B cell (primary cell): Measurements from ENCODE around the gene TNFRSF17. TPM values are rescaled to one million over a fixed set of nuclear protein-coding genes. Genes with fewer than 3 reads are reported as not detected.

ENCODE experiments used
- ATAC-seq: fragments of 200-7000 bp; cut with Tn5 transposase; one replicate; pipeline ENCODE4 v1.10.0; 2021; ENCODE audit warnings: low read depth, mild to moderate bottlenecking, moderate number of reproducible peaks, moderate library complexity
- CTCF ChIA-PET: fragments of 350-600 bp; sonication (Branson Sonifier 250); formaldehyde crosslinking; loops from one replicate; lab custom pipeline; 2021; ENCODE audit warnings: antibody characterized with exemption, inconsistent platforms; lab: Charles Lee
- POLR2A ChIA-PET: fragments of 350-600 bp; sonication (Branson Sonifier 250); formaldehyde crosslinking; loops from one replicate; lab custom pipeline; 2021; ENCODE audit warnings: antibody characterized with exemption; lab: Charles Lee
- DNase-seq: peaks from one replicate; pipeline ENCODE4 v3.0.0; 2013
- H2AFZ ChIP-seq: 2 replicates; pipeline ENCODE4 v1.6.1; 2012; ENCODE audit warnings: mild to moderate bottlenecking, low read depth, low read length; ENCODE audit not compliant: insufficient read depth, poor library complexity, severe bottlenecking
- H3K27ac ChIP-seq, 2 donors: 1 replicate in 1 of 2; 2 replicates in 1 of 2; pipeline ENCODE4 v1.5.1; 2012 to 2013; ENCODE audit warnings: low read length in 2 of 2, mild to moderate bottlenecking in 2 of 2, moderate library complexity in 1 of 2
- H3K27me3 ChIP-seq, 4 experiments: fragments of 200-600 bp in 1 of 4; sonication (generic) in 1 of 4; replicated peaks in 1 of 4; 1 replicate in 2 of 4; 2 replicates in 2 of 4; pipeline versions ENCODE4 v1.6.1 to v1.7.0; 2013 to 2016; ENCODE audit warnings: low read length in 3 of 4, mild to moderate bottlenecking in 2 of 4, mixed read lengths in 1 of 4, moderate library complexity in 1 of 4; ENCODE audit not compliant: insufficient read depth in 4 of 4, control insufficient read depth in 3 of 4; ENCODE audit errors: control extremely low read depth in 1 of 4
- H3K36me3 ChIP-seq, 2 experiments: replicated peaks in 1 of 2; 1 replicate in 1 of 2; 2 replicates in 1 of 2; pipeline versions ENCODE4 v1.6.1 to v1.7.1; 2013; ENCODE audit warnings: low read length in 1 of 2; ENCODE audit not compliant: insufficient read depth in 2 of 2, control insufficient read depth in 1 of 2; ENCODE audit errors: control extremely low read depth in 1 of 2, extremely low read depth in 1 of 2
- H3K4me1 ChIP-seq, 2 donors: fragments of 200-600 bp in 1 of 2; sonication (generic) in 1 of 2; 1 replicate in 1 of 2; 2 replicates in 1 of 2; pipeline versions ENCODE4 v1.5.1 to v1.6.1; 2013 to 2017; ENCODE audit warnings: low read length in 2 of 2; ENCODE audit not compliant: control insufficient read depth in 2 of 2, insufficient read depth in 2 of 2
- H3K4me2 ChIP-seq: replicated peaks from 2 replicates; pipeline ENCODE3; 2012; ENCODE audit warnings: mild to moderate bottlenecking, low read depth, low read length; ENCODE audit not compliant: poor library complexity, severe bottlenecking
- H3K4me3 ChIP-seq, 5 experiments: fragments of 200-600 bp in 1 of 5; sonication (generic) in 1 of 5; 1 replicate in 3 of 5; 2 replicates in 2 of 5; pipeline versions ENCODE4 v1.5.1 to v1.7.0; 2011 to 2016; ENCODE audit warnings: low read length in 4 of 5, mild to moderate bottlenecking in 4 of 5, low read depth in 2 of 5, control low read depth in 1 of 5, moderate library complexity in 1 of 5; ENCODE audit not compliant: insufficient read depth in 1 of 5; ENCODE audit errors: control extremely low read depth in 1 of 5, extremely low read depth in 1 of 5
- H3K79me2 ChIP-seq: fragments of 200-600 bp; sonication (generic); one replicate; pipeline ENCODE4 v1.6.0; 2016; ENCODE audit warnings: low read length; ENCODE audit not compliant: control insufficient read depth, insufficient read depth
- H3K9ac ChIP-seq: fragments of 200-600 bp; sonication (generic); 2 replicates; pipeline ENCODE4 v1.6.1; 2017; ENCODE audit warnings: mild to moderate bottlenecking, low read length, moderate library complexity
- H3K9me3 ChIP-seq, 3 donors: one replicate each; pipeline versions ENCODE4 v1.6.1 to v1.7.1; 2013; ENCODE audit warnings: low read length in 2 of 3; ENCODE audit not compliant: control insufficient read depth in 2 of 3, insufficient read depth in 1 of 3; ENCODE audit errors: control extremely low read depth in 1 of 3
- H4K20me1 ChIP-seq: 2 replicates; pipeline ENCODE4 v1.6.0; 2012; ENCODE audit warnings: mild to moderate bottlenecking, low read length; ENCODE audit not compliant: insufficient read depth, control insufficient read depth, poor library complexity, severe bottlenecking
- H3K27ac Mint-ChIP-seq: one replicate; pipeline ENCODE4 v1.8.0; 2021; ENCODE audit warnings: mixed read lengths
- H3K27me3 Mint-ChIP-seq: one replicate; pipeline ENCODE4 v1.8.0; 2021; ENCODE audit warnings: mixed read lengths
- H3K4me1 Mint-ChIP-seq: one replicate; pipeline ENCODE4 v1.8.0; 2021; ENCODE audit warnings: mixed read lengths
- H3K4me3 Mint-ChIP-seq: one replicate; pipeline ENCODE4 v1.8.0; 2021; ENCODE audit warnings: mixed read lengths
- H3K9me3 Mint-ChIP-seq: one replicate; pipeline ENCODE4 v1.8.0; 2022; ENCODE audit warnings: mixed read lengths; ENCODE audit not compliant: insufficient read depth
- EZH2 ChIP-seq: IDR thresholded peaks from 2 replicates; pipeline ENCODE4 v1.6.1; 2012; ENCODE audit warnings: borderline replicate concordance, low read depth, mild to moderate bottlenecking, moderate library complexity, low read length; ENCODE audit not compliant: insufficient read depth, poor library complexity, severe bottlenecking
- WGBS: methylation state at CpG from one replicate; pipeline ENCODE4 v1.1.5; 2013; ENCODE audit warnings: missing lambda C conversion rate; ENCODE audit not compliant: insufficient coverage; 5-methylcytosine and 5-hydroxymethylcytosine counted together
- intact Hi-C: fragments of 100-400 bp; cut with micrococcal nuclease; formaldehyde crosslinking; loops from one replicate; pipeline ENCODE4 v1.10.0; 2022
- polyA plus RNA-seq: library from polyadenylated mRNA; depleted of rRNA; stranded (reverse); fragments of >200 nt; gene quantifications from 2 replicates; pipeline ENCODE4 v1.2.3, GENCODE V29; 2012
- total RNA-seq, 2 donors: library from RNA; stranded (reverse); fragments of 120-200 nt in 1 of 2; gene quantifications; 1 replicate in 1 of 2; 2 replicates in 1 of 2; pipeline versions ENCODE4 v1.2.3 to v1.2.4, GENCODE V29; 2013 to 2022
- TF ChIP-seq, protein P1 (sequence below): fragments of 200-600 bp; IDR thresholded peaks from one replicate; pipeline ENCODE4 v1.8.0; 2022; ENCODE audit warnings: antibody characterized with exemption, mild to moderate bottlenecking

The TNFRSF17 gene
- total and polyA plus RNA-seq, 2 donors (not counting 1 experiment from before 2014, with no cell fraction given): 4.6 to 16.4 TPM

DNA sequence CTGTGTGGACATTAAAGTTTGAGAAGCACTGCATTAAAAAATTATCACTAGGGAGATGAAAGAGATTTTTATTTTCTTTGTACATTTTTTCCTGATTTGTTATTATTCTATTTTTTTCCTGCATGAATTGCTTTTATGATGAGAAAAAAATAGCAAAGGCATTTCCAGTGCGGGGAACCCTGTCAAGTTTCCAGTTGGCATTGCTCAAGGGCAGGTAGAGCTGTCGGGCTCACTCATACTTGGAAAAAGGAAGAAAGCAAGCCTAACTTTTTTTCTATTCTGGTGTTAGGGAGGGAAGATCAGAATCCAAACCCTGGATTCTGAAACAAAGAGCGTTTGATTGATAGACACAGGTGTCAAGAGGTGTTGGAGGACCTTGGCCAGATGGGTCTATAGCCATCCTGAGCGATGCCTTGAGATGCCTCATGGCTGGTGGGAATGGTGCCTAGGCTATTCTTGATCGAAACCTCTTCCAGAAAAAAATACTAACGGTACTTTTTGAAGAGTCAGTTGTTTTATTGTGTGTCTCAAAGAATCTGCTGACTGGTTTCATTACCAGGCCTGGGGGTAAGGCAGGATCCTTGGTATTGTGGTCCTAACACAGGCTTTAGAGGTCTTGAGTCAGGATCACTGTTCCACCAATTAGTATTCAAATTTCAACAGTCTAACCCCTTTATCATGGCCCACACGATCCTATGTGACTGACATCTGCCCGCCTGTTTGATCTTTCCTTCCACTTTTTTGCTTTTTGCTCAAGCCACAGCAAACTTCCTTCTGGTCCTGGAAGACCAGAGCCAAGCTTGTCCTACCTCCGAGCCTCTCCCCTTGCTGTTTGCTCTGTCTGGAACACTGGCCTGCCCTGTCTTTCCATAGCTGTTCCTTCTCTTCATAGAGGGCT is 31.7 kb downstream of the TNFRSF17 start:
- Histone ChIP-seq H3K4me1 (peaks cover 51 to 57% of the 10 kb centered on the region in 2 donors), H3K4me3 (no peak overlapping the region), H3K4me2 (peak overlapping the region; percentile 32), H3K9me3 (no peaks in the 10 kb centered on the region), H3K27ac (peak overlapping the region in 1 of 2 donors; percentile 68), H3K27me3 (no peaks in the 10 kb centered on the region), H3K36me3 (peaks cover 1 to 32% of the 10 kb centered on the region in 2 experiments), H3K9ac (no peak overlapping the region), H3K79me2 (peaks cover 99% of the 10 kb centered on the region), H4K20me1 (peaks cover 75% of the 10 kb centered on the region), H2AFZ (no peak overlapping the region)
- Mint-ChIP-seq H3K4me1 (peaks cover 66% of the 10 kb centered on the region), H3K27ac (peak overlapping the region; percentile 64), H3K4me3 (peak overlapping the region; percentile 20), H3K27me3 (no peaks in the 10 kb centered on the region), H3K9me3 (no peaks in the 10 kb centered on the region)
- CTCF ChIA-PET: no interaction called here
- ATAC-seq (no peak), DNase-seq (no peak)
- POLR2A ChIA-PET: no interaction called here
- WGBS: 76% methylated on average over 7 of the region's 9 CpGs
- intact Hi-C loops: no loop called here
- TF ChIP-seq, protein P1, sequence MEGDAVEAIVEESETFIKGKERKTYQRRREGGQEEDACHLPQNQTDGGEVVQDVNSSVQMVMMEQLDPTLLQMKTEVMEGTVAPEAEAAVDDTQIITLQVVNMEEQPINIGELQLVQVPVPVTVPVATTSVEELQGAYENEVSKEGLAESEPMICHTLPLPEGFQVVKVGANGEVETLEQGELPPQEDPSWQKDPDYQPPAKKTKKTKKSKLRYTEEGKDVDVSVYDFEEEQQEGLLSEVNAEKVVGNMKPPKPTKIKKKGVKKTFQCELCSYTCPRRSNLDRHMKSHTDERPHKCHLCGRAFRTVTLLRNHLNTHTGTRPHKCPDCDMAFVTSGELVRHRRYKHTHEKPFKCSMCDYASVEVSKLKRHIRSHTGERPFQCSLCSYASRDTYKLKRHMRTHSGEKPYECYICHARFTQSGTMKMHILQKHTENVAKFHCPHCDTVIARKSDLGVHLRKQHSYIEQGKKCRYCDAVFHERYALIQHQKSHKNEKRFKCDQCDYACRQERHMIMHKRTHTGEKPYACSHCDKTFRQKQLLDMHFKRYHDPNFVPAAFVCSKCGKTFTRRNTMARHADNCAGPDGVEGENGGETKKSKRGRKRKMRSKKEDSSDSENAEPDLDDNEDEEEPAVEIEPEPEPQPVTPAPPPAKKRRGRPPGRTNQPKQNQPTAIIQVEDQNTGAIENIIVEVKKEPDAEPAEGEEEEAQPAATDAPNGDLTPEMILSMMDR: no peak
- no peak for TF ChIP-seq EZH2

DNA sequence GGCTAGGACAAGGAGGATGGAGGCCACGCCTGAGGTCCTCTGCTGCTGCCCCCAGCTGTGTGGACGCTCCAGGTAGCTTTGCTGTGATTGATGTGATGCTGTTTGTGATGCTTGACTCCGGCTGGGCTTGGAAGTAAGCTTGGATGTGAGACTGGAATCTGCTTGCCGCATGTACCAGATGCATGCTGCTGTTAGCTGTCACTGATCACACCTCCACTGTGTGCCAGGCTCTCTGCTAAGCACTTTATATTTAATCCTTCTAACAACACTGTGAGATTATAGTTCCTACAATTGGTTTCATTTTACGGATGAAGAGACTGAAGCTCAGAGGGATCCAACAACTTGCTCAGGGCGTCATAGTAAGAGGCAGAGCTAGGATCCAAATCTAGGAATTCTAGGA is 35.0 kb downstream of the TNFRSF17 start:
- no peak for TF ChIP-seq EZH2
- TF ChIP-seq, protein P1: no peak
- Histone ChIP-seq H3K36me3 (peaks cover 2 to 57% of the 10 kb centered on the region in 2 experiments), H3K4me1 (peaks cover 31 to 38% of the 10 kb centered on the region in 2 donors), H3K79me2 (peaks cover 85% of the 10 kb centered on the region), H3K27ac (no peak overlapping the region), H3K4me3 (no peak overlapping the region), H3K9ac (no peak overlapping the region), H3K9me3 (no peaks in the 10 kb centered on the region), H2AFZ (no peak overlapping the region), H3K4me2 (no peak overlapping the region), H3K27me3 (no peaks in the 10 kb centered on the region), H4K20me1 (peaks cover 60% of the 10 kb centered on the region)
- Mint-ChIP-seq H3K4me3 (no peak overlapping the region), H3K9me3 (no peaks in the 10 kb centered on the region), H3K4me1 (peaks cover 40% of the 10 kb centered on the region), H3K27me3 (no peaks in the 10 kb centered on the region), H3K27ac (peak overlapping the region; percentile 16)
- WGBS: 100% methylated on average over 5 of the region's 6 CpGs
- no peak for ATAC-seq
- intact Hi-C loops: no loop called here
- no peak for DNase-seq
- ChIA-PET CTCF (interaction anchor here (0.8 to 1.8 kb wide), 4 partner anchors 11 to 68 kb away, joined by 3 to 10 read pairs (median 5); no protein-coding TSS in a partner anchor), POLR2A (interaction anchor here (0.6 kb wide), 1 partner anchor 17 kb away, joined by 3 read pairs; no protein-coding TSS in a partner anchor)
